Neural cell (in vitro differentiated cells): ENCODE data around the gene NPM1.

Experiments used
- CTCF ChIP-seq: fragments of 450-650 bp; IDR thresholded peaks from 2 replicates; pipeline ENCODE4 v1.5.1; 2014; ENCODE audit warnings: antibody characterized with exemption, mild to moderate bottlenecking, moderate library complexity; ENCODE audit not compliant: poor library complexity, severe bottlenecking
- EP300 ChIP-seq: fragments of 450-650 bp; conservative IDR thresholded peaks from 2 replicates; pipeline ENCODE4 v1.6.1; 2014; ENCODE audit warnings: antibody characterized with exemption, mild to moderate bottlenecking, moderate library complexity; ENCODE audit not compliant: poor library complexity, severe bottlenecking
- EZH2 ChIP-seq: fragments of 200-600, 300-800 bp; shearing (Covaris generic), sonication (generic); IDR thresholded peaks from 2 replicates; pipeline ENCODE4 v1.6.1; 2014; ENCODE audit warnings: antibody characterized with exemption, low read length, borderline replicate concordance, mild to moderate bottlenecking; ENCODE audit not compliant: insufficient read depth, poor library complexity, severe bottlenecking
- MXI1 ChIP-seq: fragments of 450-650 bp; conservative IDR thresholded peaks from 2 replicates; pipeline ENCODE4 v1.6.1; 2014; ENCODE audit warnings: antibody characterized with exemption, mild to moderate bottlenecking; ENCODE audit not compliant: poor library complexity, severe bottlenecking
- POLR2AphosphoS5 ChIP-seq: IDR thresholded peaks from 2 replicates; pipeline ENCODE4 v1.6.1; 2012
- RAD21 ChIP-seq: fragments of 450-650 bp; conservative IDR thresholded peaks from 2 replicates; pipeline ENCODE4 v1.6.1; 2014; ENCODE audit warnings: antibody characterized with exemption, mild to moderate bottlenecking, moderate library complexity
- REST ChIP-seq: IDR thresholded peaks from 2 replicates; pipeline ENCODE4 v1.6.1; 2012; ENCODE audit warnings: borderline replicate concordance
- SMC3 ChIP-seq: fragments of 450-650 bp; conservative IDR thresholded peaks from 2 replicates; pipeline ENCODE4 v1.6.1; 2014; ENCODE audit warnings: antibody characterized with exemption, mild to moderate bottlenecking, moderate library complexity; ENCODE audit not compliant: poor library complexity
- TAF1 ChIP-seq: IDR thresholded peaks from 2 replicates; pipeline ENCODE4 v1.6.1; 2012; ENCODE audit warnings: low read depth

- TF ChIP-seq EP300 (no peak), CTCF (no peak), EZH2 (no peak), MXI1 (no peak), REST (no peak), POLR2AphosphoS5 (no peak), RAD21 (no peak), TAF1 (no peak), SMC3 (no peak)
Observed at GRCh38 chr5:171453056-171453725, 65.5 kb downstream of the NPM1 start.
